ENCODE data around the gene LCNL1.

Gene LCNL1

DNA sequence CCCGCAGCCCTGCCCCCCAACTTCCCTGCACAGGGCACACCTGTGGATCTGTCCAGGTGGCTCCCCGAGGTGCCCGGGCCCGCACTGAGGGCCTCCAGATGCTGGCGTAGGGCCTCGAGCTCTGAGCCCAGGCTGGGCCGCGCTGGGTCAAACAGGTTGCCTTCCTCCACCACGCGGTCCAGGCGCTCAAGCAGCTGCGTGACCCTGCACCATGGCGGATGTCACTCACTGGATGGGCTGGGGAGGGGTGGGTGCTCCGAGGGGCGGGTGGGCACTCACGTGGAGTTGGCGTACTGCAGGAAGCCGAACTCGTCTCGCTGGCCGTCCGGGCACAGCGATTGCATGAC, 39.8 kb downstream of the LCNL1 start:
- TF ChIP-seq, protein P1, sequence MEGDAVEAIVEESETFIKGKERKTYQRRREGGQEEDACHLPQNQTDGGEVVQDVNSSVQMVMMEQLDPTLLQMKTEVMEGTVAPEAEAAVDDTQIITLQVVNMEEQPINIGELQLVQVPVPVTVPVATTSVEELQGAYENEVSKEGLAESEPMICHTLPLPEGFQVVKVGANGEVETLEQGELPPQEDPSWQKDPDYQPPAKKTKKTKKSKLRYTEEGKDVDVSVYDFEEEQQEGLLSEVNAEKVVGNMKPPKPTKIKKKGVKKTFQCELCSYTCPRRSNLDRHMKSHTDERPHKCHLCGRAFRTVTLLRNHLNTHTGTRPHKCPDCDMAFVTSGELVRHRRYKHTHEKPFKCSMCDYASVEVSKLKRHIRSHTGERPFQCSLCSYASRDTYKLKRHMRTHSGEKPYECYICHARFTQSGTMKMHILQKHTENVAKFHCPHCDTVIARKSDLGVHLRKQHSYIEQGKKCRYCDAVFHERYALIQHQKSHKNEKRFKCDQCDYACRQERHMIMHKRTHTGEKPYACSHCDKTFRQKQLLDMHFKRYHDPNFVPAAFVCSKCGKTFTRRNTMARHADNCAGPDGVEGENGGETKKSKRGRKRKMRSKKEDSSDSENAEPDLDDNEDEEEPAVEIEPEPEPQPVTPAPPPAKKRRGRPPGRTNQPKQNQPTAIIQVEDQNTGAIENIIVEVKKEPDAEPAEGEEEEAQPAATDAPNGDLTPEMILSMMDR (conservative IDR thresholded peaks at IDR 0.05; ENCODE audit: low read depth, low read length), result no peak
- DNase-seq (ENCODE audit: low read depth), result no peak
- no peak overlapping the region for H3K4me3 ChIP-seq (ENCODE audit: low read depth, low read length)

DNA sequence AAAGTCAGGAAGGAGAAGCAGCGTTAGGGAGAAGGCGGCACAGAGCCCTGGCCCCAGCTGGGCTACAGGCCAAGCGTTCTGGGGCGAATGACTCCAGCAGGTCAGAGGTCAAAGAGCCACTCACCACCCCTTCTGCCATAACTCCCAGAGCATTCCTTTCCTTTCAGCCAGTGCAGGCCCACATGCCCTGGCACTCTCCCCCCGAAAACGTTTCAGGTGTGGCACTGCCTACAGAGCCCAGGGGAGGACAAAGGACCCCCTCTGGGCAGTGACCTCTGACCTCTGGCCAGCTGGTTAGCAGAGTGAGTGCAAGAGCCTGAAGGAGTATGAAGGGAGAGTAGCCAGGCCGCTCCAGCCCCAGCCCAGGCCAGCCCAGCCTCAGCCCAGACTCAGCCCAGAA, 40.4 kb downstream of the LCNL1 start:
- no peak for DNase-seq (ENCODE audit: low read depth)
- H3K4me3 ChIP-seq (ENCODE audit: low read depth, low read length), result no peak overlapping the region
- TF ChIP-seq, protein P1 (conservative IDR thresholded peaks at IDR 0.05; ENCODE audit: low read depth, low read length), result no peak

- DNase-seq (ENCODE audit: low read depth), result no peak
- no peak overlapping the region for H3K4me3 ChIP-seq (ENCODE audit: low read depth, low read length)
- TF ChIP-seq, protein P1 (conservative IDR thresholded peaks at IDR 0.05; ENCODE audit: low read depth, low read length), result no peak
Observed at GRCh38 chr9:137023583-137023991, 40.8 kb downstream of the LCNL1 start.

- H3K4me3 ChIP-seq (ENCODE audit: low read depth, low read length), result no peak overlapping the region
- TF ChIP-seq, protein P1 (conservative IDR thresholded peaks at IDR 0.05; ENCODE audit: low read depth, low read length), result no peak
- DNase-seq (ENCODE audit: low read depth), result no peak
Observed at GRCh38 chr9:137025517-137025966, 42.7 kb downstream of the LCNL1 start.

DNA sequence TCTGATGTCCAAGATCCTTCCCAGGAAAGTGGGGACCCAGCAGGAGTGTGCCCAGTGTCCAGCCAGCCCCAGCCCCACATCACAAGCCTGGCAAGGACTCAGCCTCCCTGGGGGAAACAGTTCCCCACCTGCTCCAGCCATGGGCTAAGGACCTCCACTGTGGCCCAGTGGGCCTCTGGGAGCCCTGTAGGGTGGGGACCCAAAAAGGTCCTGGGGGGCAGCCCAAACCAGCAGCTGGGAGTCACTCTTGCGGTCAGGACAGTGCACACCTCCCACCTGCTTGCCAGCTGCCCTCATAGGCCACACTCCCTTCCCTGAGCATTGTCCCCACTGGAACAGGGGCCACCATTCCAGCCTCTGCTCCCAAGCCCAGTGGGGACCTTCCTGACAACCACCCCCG, 43.6 kb downstream of the LCNL1 start:
- no peak overlapping the region for H3K4me3 ChIP-seq (ENCODE audit: low read depth, low read length)
- no peak for DNase-seq (ENCODE audit: low read depth)
- TF ChIP-seq, protein P1 (conservative IDR thresholded peaks at IDR 0.05; ENCODE audit: low read depth, low read length), result no peak

GRCh38 chr9:137026828-137027227, 44.0 kb downstream of the LCNL1 start:
- DNase-seq (ENCODE audit: low read depth), result no peak
- no peak overlapping the region for H3K4me3 ChIP-seq (ENCODE audit: low read depth, low read length)
- TF ChIP-seq, protein P1 (conservative IDR thresholded peaks at IDR 0.05; ENCODE audit: low read depth, low read length), result no peak

DNA sequence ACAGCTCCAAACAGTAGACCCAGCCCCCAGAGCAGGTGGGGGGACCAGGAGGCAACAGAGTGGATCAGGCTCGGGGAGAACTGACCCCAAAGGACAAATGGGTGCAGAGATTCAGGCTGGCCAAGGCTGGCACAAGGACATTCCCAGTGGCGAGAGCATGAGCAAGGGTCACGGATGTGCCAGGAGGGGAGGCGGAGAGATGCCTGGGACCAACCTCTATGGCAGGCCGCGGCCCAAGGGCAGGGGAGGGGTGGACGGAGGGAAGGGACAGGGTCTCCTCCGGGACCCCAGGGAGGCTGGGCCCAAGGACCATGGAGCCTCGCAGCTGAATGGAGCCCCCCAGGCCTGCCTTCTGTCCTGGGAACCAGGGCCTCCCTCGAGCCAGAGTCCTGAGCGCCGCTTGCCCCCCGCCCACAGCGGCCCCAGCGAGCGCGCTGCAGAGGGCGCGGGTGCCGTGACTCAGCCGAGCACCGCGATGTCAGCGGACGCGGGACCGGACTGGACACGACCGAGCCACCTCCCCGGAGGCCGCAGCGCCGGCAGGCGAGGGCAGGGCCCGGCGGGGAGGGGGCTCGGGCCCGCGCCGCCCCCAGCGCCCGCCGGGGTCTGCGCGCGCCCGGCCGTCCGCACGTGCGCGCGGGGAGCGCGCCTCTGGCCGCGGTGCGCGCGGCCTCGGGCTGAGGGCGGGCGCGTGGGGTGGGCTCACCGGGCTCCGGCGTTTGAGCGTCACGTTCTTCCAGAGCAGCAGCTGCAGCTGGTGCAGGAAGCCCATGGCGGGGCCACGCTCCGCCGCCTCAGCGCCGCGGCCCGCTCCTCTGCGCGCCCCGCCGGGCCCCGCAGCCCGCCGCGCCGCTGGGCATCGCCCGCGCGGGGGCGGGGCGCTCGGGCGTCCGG, 44.8 kb downstream of the LCNL1 start, which contains the start of gene ABCA2:
TSS of gene ABCA2 (minus strand) at position 869 of the 894 bp plus-strand sequence. CDS start at position 772, 97 bp downstream.
- H3K4me3 ChIP-seq (ENCODE audit: low read depth, low read length), result peak within 1 kb of the TSS; percentile 54
- TF ChIP-seq, protein P1 (conservative IDR thresholded peaks at IDR 0.05; ENCODE audit: low read depth, low read length), result no peak
- no peak for DNase-seq (ENCODE audit: low read depth)

Data from choroid plexus epithelial cell (primary cell).